ENCODE data around the gene GALNT10.
A peak's percentile ranks its signal among the peaks of the same experiment; 100 is the strongest.

GALNT10 gene

DNA sequence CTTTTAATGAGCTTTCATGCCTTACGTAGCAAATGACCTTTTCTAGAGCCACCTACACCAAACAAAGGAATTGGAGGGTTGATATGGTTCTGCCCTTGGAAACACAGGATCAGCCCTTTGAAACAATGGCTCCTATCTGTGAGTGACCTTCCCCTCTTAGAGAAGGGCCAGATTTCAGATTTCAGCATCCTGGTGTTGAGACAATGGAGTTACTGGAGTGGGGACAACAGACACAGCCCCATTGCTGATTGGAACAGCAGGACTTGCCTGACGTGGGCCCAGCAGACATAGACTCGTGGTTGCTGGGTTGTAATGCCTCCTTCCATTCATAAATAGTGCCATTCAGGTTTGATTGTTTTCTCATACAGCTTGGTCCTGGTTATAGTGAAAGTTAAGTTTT lies 96.0 kb downstream of the GALNT10 start:
- TF ChIP-seq, protein P1, sequence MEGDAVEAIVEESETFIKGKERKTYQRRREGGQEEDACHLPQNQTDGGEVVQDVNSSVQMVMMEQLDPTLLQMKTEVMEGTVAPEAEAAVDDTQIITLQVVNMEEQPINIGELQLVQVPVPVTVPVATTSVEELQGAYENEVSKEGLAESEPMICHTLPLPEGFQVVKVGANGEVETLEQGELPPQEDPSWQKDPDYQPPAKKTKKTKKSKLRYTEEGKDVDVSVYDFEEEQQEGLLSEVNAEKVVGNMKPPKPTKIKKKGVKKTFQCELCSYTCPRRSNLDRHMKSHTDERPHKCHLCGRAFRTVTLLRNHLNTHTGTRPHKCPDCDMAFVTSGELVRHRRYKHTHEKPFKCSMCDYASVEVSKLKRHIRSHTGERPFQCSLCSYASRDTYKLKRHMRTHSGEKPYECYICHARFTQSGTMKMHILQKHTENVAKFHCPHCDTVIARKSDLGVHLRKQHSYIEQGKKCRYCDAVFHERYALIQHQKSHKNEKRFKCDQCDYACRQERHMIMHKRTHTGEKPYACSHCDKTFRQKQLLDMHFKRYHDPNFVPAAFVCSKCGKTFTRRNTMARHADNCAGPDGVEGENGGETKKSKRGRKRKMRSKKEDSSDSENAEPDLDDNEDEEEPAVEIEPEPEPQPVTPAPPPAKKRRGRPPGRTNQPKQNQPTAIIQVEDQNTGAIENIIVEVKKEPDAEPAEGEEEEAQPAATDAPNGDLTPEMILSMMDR (conservative IDR thresholded peaks at IDR 0.05), result no peak
- no peak overlapping the region for H3K27ac ChIP-seq

DNA sequence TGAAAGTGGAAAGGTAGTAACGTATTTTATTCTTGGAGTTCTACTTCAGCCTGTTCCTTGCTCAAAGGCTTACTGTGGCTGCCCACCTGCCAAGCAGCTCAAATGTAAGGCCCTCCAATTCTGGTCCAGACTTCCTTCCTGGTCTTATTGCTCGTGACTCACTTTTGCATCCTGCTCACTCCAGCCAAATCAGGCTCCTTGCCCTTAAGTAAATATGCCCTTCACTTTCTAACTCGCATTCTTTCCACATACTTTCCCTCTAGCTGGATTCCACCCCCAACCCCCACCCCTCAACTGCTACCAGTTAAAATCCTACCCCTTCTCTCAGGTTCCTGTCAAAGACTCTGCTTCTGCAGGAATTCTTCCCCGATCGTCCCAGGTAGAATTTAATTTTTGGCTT lies 96.6 kb downstream of the GALNT10 start:
- TF ChIP-seq, protein P1 (conservative IDR thresholded peaks at IDR 0.05), result no peak
- no peak overlapping the region for H3K27ac ChIP-seq

DNA sequence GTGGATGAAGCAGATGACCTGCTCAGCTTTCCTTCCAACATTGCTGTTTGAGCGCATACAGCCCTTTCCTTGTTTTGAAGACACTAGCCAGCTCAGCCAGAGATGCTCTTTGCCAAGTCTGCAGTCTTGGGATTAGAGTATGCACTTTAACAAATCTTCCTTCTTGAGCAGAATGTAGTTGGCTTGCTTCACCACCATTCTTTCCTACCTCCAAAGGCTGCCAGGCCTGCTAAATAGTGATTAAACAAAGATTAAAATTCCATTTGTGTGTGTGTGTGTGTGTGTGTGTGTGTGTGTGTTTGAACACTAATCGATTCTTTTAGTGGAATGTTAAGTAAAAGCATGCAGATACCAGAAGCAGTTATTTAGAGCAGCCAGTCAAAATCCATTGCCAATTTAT lies 97.6 kb downstream of the GALNT10 start:
- no peak overlapping the region; the same call in 1 of the 2 replicates for H3K27ac ChIP-seq
- TF ChIP-seq, protein P1 (conservative IDR thresholded peaks at IDR 0.05), result no peak

DNA sequence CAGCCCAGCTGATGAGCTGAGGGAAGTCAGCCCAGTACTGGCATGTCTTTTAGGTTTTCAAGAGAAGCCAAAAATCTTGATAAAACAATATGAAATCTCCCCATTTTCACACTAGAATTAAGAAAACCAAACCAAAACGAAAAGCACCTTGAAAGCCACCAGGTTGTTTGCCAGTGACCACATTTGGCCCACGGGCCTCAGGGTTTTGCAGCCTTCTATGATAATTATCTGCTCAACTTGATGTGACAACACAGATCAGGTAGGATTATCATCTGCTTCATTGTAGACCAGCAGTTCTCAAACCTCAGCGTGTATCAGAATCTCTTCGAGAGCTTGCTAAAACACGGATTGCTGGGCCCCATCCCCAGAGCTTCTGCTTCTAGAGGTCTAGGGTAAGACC lies 101.4 kb downstream of the GALNT10 start:
- TF ChIP-seq, protein P1 (conservative IDR thresholded peaks at IDR 0.05), result no peak

DNA sequence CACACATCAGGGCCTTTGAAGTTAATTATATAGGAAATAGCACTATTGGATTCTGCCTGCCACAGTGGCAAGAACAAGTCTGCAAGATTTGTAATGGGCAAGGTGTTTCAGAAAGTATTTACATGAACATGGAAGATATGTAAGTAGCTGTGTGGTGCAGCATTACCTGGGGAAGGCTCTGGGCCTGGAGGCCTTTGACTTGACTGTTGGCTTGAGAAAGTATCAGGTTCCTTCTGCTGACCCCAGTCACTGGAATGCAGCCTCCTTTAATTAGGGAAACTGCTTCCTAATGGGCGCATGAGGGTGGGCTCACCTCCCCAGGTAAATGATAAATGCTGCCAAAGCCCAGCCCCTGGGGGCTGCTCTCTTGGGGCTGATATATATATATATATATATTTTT lies 102.7 kb downstream of the GALNT10 start:
- TF ChIP-seq, protein P1 (conservative IDR thresholded peaks at IDR 0.05), result no peak
- H3K27ac ChIP-seq, result no peak overlapping the region

More for the DNA sequence above, 101.4 kb downstream of the GALNT10 start:
- H3K27ac ChIP-seq, result no peak overlapping the region

DNA sequence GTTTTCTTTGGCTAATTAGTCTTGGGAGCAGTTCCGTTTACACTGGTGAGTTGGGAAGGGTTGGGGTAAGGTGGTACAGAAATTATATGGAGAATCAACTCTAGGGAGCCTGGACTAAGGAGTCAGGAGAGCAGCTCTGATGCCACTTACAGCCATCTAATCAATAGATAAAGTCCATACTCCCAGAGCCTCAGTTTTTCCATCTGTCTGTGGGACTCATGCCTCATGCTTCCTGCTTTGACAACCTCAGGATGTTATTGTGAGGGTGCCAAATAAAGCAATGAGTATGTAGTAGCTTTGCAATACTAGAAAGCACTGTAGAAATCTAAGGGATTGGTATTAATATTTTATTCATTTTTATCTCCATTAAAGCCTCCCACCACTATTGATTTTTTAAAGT lies 105.0 kb downstream of the GALNT10 start:
- TF ChIP-seq, protein P1 (conservative IDR thresholded peaks at IDR 0.05), result no peak

DNA sequence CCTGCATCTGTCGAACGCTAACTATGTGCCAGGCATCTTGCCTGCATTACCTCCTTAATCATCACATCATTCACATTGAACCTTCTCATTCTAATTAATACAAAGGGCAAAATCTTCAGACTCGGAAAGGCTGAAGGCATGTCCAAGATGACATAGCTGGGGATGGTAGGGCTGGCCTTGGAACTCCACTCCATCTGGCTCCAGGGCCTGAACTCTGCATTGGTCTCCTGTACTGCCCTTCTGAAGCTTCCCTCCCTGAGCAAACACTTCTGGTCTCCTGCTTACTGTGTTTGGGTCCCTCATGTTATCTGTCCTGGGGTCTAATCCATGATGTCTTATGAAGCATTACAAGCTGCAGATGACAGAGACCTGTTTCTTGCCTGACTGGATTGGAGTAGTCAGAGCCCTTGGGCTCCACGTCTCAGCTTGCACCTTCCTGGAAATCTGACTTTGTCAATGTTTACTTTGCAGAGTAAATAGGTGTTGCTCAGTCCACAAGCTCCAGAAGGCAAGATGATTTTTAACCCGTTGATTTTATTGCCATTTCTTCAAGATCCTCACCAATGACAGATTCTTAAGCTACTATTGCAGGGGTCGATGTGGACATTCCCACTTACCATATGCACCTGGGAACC lies 106.1 kb downstream of the GALNT10 start:
- peak overlapping the region; percentile 82 for H3K27ac ChIP-seq
- TF ChIP-seq, protein P1 (conservative IDR thresholded peaks at IDR 0.05), result no peak

More for the DNA sequence above, 105.0 kb downstream of the GALNT10 start:
- H3K27ac ChIP-seq, result peak overlapping the region; percentile 82
